GM21367 (cell line): ENCODE results near the gene NSMF.

ENCODE experiments used
- ATAC-seq: cut with Tn5 transposase; IDR thresholded peaks from one replicate; pipeline ENCODE4 v1.9.1; 2021; ENCODE audit not compliant: unreplicated experiment

Gene NSMF

DNA sequence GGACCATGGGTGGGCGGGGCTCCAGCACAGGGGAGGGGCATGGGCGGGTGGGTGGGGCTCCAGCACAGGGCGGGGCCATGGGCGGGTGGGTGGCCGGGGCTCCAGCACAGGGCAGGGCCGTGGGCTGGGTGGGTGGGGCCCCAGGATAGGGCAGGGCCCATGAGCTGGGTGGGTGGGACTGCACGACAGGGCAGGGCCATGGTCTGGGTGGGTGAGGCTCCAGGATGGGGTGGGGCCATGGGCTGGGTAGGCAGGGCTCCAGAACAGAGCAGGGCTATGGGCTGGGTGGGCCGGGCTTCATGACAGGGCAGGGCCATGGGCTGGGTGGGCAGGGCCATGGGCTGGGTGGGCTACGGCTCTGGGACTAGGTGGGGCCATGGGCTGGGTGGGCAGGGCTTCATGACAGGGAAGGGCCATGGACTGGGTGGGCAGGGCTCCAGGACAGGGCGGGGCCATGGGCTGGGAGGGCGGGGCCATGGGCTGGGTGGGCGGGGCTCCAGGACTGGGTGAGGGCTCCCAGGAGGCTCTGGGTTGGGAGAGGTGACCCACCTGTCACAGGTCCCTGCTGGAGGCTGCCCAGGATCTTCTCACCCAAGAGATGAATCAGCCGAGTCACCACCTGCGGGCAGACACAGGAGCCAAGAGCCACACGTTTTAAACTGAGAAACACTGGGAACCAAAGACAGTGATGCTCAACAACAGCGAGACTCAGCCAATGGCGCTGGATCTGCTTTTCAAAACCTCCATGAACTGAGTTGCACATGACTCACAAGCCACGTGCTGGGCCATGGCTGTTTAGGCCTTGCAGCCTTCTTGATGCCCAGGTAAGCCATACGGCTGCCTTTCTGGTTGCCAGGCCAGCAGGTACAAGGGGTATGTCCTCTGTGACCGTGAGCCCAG, 33.6 kb upstream of the NSMF start:
- no peak for ATAC-seq

- no peak for ATAC-seq
Measured at GRCh38 chr9:137491735-137492432, 32.8 kb upstream of the NSMF start.

DNA sequence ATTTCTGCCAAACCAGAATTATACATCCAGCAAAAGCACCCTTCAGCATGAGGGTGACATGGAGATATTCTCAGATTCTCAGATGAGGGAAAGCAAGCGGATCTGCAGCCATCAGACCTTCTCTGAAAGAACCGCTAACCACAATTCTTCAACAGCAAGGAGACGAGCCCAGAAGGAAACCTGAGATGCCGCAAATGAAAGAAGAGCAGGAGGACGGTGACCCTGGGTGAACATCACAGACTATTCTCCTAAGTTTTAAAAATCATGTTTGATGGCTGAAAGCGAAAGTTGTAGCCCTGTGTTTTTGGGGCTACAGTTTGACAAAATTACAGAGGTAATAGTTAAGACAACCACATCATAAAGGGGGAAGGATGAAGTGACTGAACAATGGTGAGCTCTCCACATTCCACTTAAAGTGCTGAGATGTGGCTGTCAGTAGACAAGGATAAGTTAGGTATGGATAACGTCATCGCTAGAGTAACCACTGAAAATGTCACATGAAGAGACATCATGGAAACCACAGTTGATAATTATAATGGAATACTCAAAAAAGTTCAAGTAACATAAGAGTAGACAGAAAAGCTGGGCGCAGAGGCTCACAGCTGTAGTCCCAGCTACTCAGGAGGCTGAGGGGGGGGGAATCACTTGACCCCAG, 31.5 kb upstream of the NSMF start:
- ATAC-seq: no peak

DNA sequence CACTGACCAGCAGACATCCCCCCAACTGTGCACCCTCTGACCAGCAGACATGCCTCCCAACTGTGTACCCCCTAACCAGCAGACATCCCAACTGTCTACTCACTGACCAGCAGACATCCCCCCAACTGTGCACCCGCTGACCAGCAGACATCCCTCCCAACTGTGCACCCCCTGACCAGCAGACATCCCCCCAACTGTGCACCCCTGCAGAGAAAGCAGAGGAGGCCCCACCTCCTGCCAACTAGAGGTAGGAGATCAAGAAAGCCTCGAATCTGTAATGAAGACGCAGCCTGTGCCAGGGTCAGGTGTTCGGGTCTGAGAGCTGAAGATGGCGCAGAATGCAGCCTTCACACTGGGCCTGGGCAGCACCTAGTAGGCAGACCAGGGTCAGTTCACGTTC, 29.8 kb upstream of the NSMF start:
- ATAC-seq: no peak

- no peak for ATAC-seq
Measured at GRCh38 chr9:137488327-137488653, 29.2 kb upstream of the NSMF start.

- ATAC-seq: no peak
Measured at GRCh38 chr9:137487454-137488326, 28.6 kb upstream of the NSMF start.

GRCh38 chr9:137486545-137487453, 27.7 kb upstream of the NSMF start:
- no peak for ATAC-seq

GRCh38 chr9:137486141-137486490, 27.0 kb upstream of the NSMF start:
- ATAC-seq: no peak

DNA sequence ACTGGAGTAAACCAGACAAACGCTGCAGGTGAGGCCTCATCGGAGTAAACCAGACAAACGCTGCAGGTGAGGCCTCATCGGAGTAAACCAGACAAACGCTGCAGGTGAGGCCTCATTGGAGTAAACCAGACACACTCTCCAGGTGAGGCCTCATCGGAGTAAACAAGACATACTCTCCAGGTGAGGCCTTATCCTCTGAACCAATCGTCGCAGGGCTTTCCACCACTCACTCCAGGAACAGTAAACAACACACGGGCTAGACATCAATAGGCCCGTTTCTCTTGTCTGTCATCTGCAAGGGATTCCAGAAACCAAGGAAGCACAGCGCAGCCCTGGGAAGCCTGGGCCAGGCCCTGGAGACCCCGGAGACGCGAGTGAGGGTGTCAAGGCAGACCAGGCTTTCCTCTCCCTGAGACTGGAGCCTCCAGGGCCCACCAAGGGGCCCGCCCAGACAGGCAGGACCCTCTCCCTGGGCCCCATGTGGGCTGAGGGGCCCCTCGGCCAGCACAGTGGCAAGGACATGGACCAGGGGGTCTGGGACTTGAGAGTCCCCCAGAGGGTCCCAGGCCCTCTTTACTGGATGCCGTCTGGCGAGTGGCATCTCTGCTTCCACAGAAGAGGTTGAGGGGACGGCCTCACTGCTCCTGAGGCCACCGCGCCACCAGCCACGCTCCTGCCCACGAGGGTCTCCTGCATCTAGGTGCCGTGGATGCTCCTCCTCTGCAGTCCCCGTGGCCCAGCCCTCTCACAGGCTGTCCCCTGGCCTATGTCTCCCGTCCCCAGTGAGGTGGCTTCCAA, 26.4 kb upstream of the NSMF start:
- ATAC-seq: no peak

DNA sequence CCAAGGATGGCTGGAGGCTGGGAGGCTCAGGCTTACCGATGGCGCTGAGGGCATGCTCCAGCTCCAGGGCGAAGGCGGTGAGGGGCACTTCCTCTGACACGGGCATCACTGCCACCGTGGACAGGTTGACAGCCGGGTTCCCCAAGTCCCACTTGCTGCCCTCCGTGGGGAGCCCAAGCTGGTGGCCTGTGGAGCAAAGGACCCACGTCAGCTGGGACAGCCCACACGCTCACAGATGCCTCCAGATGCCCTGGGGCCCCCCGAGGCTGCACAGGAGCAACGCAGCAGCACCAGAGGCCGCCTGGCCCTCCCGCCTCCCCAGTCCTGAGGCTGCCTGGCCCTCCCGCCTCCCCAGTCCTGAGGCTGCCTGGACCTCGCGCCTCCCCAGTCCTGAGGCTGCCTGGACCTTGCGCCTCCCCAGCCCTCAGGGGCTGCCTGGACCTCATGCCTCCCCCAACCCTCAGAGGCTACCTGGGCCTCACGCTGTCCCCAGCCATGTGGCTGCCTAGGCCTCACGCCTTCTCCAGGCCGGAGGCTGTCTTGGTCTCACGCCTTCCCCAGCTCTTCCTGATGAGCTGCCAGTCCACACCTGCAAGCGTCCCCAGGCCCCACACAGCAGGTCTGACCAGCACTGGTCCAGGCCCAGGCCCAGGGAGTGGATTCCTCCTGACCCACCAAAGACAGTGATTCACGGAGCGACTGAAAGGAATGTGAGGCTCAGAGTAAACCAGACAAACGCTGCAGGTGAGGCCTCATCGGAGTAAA, 25.6 kb upstream of the NSMF start:
- no peak for ATAC-seq

DNA sequence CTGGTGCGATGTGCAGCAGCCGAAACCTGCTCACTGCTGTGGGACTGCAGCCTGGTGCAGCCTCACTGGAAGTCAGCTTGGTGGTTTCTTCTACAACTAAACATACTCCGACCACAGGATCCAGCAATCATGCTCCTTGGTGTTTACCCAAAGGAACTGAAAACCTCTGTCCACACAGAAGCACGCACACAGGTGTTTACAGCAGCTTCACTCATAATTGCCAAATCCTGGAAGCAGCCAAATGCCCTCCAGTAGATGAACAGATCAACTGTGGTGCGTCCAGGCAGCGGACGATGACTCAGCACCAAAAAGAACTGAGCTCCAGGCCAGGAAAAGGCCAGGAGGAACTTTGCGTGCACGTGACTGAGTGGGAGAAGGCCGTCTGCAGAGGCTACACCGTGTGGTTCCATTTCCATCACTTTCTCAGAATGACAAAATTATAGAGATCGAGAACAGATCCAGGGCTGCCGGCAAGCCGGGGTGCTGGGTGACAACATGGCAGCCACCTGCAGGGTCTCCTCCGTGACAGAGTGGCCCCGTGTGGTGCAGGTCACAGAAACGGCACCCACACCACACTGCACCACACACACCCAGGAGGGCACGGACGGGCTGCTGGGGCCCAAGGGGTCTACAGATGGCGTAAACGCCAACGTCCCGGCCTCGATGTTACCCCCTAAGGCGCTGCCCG, 23.1 kb upstream of the NSMF start:
- ATAC-seq: no peak

DNA sequence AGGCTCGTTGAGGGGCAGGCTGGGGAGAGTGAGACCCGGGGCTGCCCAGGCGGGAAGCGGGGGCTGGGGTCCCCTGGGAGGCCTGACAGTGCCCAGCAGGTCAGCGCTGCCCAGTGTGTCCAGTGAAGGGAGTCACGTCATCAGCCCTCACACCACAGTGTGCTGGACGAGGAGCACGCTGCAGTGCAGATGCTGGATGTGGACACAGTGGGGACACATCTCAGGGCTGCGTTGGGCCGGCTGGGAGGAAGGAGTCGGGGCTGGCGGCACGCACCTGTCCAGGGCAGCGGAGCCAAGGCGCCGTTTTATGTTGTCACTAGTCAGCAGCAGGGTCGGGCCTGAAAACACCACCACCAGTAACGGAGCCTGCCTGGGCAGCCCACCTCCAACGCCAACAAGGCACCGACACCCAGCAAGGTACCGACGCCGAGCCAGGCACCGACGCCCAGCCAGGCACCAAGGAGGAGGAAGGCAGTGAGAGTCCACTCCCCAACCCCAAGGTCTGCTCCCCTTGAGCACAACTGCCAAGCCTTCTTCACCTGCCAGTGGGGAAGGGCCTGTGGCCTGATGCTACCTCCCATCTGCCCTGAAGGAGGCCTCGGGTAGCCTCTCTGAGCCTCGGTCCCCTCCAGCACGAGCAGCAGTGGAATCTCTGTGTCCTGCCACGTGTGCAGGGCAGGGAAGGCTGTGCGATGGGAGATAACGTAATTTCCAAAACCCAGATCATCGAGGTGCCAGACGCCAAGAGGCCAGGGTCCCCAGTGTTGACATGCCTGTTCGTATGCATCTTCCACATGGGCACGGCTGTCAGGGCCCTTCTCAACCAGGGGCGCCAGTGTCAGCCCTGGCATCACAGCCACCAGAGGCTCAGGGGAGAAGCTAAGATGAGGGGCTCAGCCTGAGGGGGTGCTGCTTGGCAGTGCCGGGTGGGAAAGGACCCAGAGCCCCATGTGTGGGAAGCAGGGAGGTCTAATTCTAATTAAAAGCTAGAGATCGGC, 21.9 kb upstream of the NSMF start:
- no peak for ATAC-seq

DNA sequence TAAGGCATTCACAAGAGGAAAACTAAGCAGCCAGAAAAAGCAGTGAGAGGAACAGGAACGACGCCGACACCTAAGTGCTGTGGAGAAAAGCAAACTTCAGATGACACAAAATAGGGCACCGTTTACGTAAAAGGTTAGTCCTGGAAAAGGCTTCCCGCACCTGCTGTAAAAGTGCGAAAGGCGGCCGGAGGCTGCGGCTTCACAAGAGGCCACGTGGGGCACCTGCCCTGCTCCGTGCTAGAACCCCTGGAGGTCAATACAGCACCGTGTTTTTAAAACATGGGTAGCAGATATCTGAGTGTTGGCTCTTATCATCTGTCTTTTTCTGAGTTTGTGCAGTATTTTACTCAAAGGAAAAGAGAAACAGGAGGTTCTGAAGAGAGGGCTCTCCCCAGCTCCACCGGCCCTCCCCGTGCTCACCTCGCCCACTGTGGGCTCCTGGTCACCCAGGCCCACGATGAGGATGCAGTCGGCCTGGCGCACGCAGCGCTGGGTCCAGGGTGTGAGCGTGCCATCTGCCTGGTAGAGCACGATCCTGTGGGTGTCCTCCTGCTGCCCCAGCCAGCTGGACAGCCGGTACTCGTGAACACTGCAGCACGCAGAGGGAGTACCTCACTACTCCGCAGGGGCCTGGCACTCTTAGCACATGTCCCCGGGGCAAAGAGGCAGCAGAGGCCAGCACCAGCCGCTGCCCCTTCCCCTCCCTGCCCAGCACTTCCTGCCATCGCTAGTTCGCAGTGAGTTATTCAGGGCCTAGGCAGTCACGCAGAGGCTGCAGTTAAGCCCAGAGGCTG, 21.0 kb upstream of the NSMF start:
- ATAC-seq: no peak

DNA sequence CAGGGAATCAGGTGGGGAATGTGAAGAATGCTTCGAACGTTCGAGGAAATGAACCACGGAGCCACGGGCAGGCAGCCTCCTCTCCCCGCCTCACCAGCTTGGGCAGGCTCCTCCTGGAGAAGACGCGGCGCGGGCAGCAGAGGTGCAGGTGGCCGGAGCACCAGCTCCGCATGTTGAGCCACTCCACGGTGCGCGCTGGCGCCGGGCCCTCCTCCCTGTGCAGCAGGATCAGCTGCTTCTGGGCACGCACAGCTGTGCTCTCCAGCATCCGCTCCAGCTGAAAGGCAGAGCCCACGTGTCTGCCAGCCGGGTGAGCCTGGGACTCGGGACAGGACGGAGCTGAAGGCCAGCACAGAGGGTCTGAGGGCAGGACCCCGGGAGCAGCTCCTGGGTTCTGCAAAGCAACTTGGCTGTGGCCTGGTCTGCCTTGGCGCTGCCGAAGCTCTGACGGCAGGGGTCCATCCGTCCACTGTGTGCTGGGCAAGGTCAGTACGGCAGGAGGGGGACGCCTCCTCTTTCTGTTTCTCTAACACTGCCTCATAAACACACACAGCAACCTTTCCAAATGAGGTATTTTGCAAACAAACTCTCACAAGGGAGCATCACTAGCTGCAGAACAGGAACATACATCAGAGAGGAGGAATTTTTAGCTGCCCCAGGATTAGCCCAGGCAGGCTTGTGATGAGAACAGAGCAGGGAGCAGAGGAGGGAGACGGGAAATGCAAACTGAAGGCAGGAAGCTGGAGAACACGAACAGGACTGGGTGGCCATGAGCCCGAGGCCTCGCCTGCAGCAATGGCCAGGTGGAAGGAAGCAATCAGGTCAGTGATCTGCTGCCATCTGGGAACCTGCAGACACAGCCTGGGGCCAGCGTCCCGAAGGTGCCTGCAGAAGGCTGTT, 20.1 kb upstream of the NSMF start:
- ATAC-seq: no peak

- ATAC-seq: no peak
Measured at GRCh38 chr9:137478613-137478961, 19.5 kb upstream of the NSMF start.
